GM12878 (cell line): ENCODE measurements around the gene LRRC10B. TPM values are rescaled to one million over a fixed set of nuclear protein-coding genes. Genes with fewer than 3 reads are reported as not detected.

Experiments
- ATAC-seq: fragments of 200-7000 bp; cut with Tn5 transposase; 3 replicates; pipeline ENCODE4 v1.9.1; 2020; ENCODE audit warnings: mild to moderate bottlenecking, moderate library complexity
- BruUV-seq: library from RNA; stranded (reverse); fragments of 400-500 nt; replicated peaks from 2 replicates; lab custom pipeline; 2021; lab: Mats Ljungman, UMichigan
- CTCF ChIA-PET: fragments of 300-600 bp; sonication (Branson Sonifier 250); formaldehyde crosslinking; extraction: SDS; loops from one replicate; lab custom pipeline; 2021; ENCODE audit warnings: inconsistent platforms; lab: Yijun Ruan, JAX
- POLR2A ChIA-PET: fragments of 350-600 bp; formaldehyde crosslinking; extraction: SDS; loops from one replicate; lab custom pipeline; 2021; ENCODE audit warnings: inconsistent platforms; lab: Charles Lee
- RAD21 ChIA-PET: fragments of 300-600 bp; sonication (Branson Sonifier 250); formaldehyde crosslinking; loops from one replicate; lab custom pipeline; 2023; ENCODE audit warnings: antibody characterized with exemption; ENCODE audit not compliant: unreplicated experiment; lab: Charles Lee
- SMC1A ChIA-PET: fragments of 300-600 bp; sonication (Branson Sonifier 250); formaldehyde crosslinking; loops from one replicate; lab custom pipeline; 2023; ENCODE audit not compliant: unreplicated experiment, uncharacterized antibody; lab: Charles Lee
- DNase-seq: peaks from one replicate; pipeline ENCODE4 v3.0.0-alpha.2; 2011; ENCODE audit warnings: low read depth, low spot score
- FAIRE-seq: peaks from 3 replicates; lab custom pipeline; 2011; peaks lifted over from hg19 to GRCh38; lab: Jason Lieb, UNC
- H2AFZ ChIP-seq: 2 replicates; pipeline ENCODE4 v1.6.0; 2011; ENCODE audit warnings: low read depth, low read length, control low read depth; ENCODE audit not compliant: control insufficient read depth
- H3K27ac ChIP-seq: 2 replicates; pipeline ENCODE4 v1.5.1; 2011; ENCODE audit warnings: control low read depth; ENCODE audit not compliant: control insufficient read depth, insufficient read depth
- H3K27me3 ChIP-seq, 2 experiments: replicated peaks in 1 of 2; 2 replicates each; pipeline versions ENCODE4 v1.6.0 to v1.6.1; 2011; ENCODE audit warnings: low read length in 1 of 2; ENCODE audit not compliant: control insufficient read depth in 2 of 2, insufficient read depth in 2 of 2
- H3K36me3 ChIP-seq, 2 experiments: 2 replicates each; pipeline ENCODE4 v1.5.1; 2011; ENCODE audit warnings: low read length in 1 of 2; ENCODE audit not compliant: control insufficient read depth in 2 of 2, insufficient read depth in 2 of 2
- H3K4me1 ChIP-seq: 2 replicates; pipeline ENCODE4 v1.6.1; 2011; ENCODE audit warnings: mild to moderate bottlenecking, low read length, moderate library complexity, mixed read lengths; ENCODE audit not compliant: control insufficient read depth, insufficient read depth
- H3K4me2 ChIP-seq: 2 replicates; pipeline ENCODE4 v1.6.0; 2011; ENCODE audit warnings: control low read depth; ENCODE audit not compliant: control insufficient read depth, insufficient read depth
- H3K4me3 ChIP-seq: fragments of 200-600 bp; sonication (generic); 2 replicates; pipeline ENCODE4 v1.5.1; 2016
- H3K79me2 ChIP-seq: 2 replicates; pipeline ENCODE4 v1.6.0; 2011; ENCODE audit warnings: low read length; ENCODE audit not compliant: control insufficient read depth, insufficient read depth
- H3K9ac ChIP-seq: 2 replicates; pipeline ENCODE4 v1.8.0; 2011; ENCODE audit warnings: low read length, control low read depth, mixed read lengths; ENCODE audit not compliant: control insufficient read depth, insufficient read depth
- H3K9me3 ChIP-seq: replicated peaks from 3 replicates; pipeline ENCODE4 v1.5.1; 2011; ENCODE audit warnings: mild to moderate bottlenecking, low read length; ENCODE audit not compliant: control insufficient read depth, insufficient read depth
- H4K20me1 ChIP-seq: 2 replicates; pipeline ENCODE4 v1.6.0; 2011; ENCODE audit not compliant: control insufficient read depth, insufficient read depth
- CUX1 ChIP-seq: IDR thresholded peaks from 2 replicates; pipeline ENCODE4 v1.6.1; 2012; ENCODE audit warnings: improper control_type of control experiment, low read depth, low read length; ENCODE audit not compliant: insufficient replicate concordance
- FOXK2 ChIP-seq: fragments of 450-650 bp; IDR thresholded peaks from 2 replicates; pipeline ENCODE4 v1.6.1; 2017; ENCODE audit warnings: mild to moderate bottlenecking, moderate library complexity
- FOXM1 ChIP-seq: IDR thresholded peaks from 2 replicates; pipeline ENCODE4 v1.6.1; 2012; ENCODE audit warnings: low read depth, mild to moderate bottlenecking, inconsistent platforms, low read length, moderate library complexity
- GABPA ChIP-seq: IDR thresholded peaks from 2 replicates; pipeline ENCODE4 v1.6.1; 2014; ENCODE audit warnings: antibody characterized with exemption, low read depth, mild to moderate bottlenecking, inconsistent platforms
- HSF1 ChIP-seq: fragments of 150-350 bp; IDR thresholded peaks from 2 replicates; pipeline ENCODE4 v1.6.1; 2014; ENCODE audit warnings: mild to moderate bottlenecking, low read depth, low read length
- KDM1A ChIP-seq: fragments of 200-600 bp; sonication (generic); IDR thresholded peaks from 2 replicates; pipeline ENCODE4 v1.6.1; 2016; ENCODE audit warnings: borderline replicate concordance
- MTA3 ChIP-seq: IDR thresholded peaks from 2 replicates; pipeline ENCODE4 v1.6.1; 2012; ENCODE audit warnings: low read length, inconsistent platforms, borderline replicate concordance
- SIN3A ChIP-seq: IDR thresholded peaks from 2 replicates; pipeline ENCODE4 v1.6.1; 2012; ENCODE audit warnings: low read depth, low read length, improper control_type of control experiment
- SRF ChIP-seq, 2 experiments: IDR thresholded peaks; 2 replicates each; pipeline ENCODE4 v1.6.1; 2011; ENCODE audit warnings: low read depth in 2 of 2, low read length in 2 of 2, mild to moderate bottlenecking in 1 of 2, moderate library complexity in 1 of 2
- STAT1 ChIP-seq: fragments of 450-650 bp; conservative IDR thresholded peaks from 2 replicates; pipeline ENCODE4 v1.6.1; 2014; ENCODE audit warnings: antibody characterized with exemption, mild to moderate bottlenecking
- TAF1 ChIP-seq: IDR thresholded peaks from 2 replicates; pipeline ENCODE4 v1.6.1; 2011; ENCODE audit warnings: mild to moderate bottlenecking, low read depth, low read length, borderline replicate concordance
- TARDBP ChIP-seq: IDR thresholded peaks from 2 replicates; pipeline ENCODE4 v1.6.1; 2016; ENCODE audit warnings: borderline replicate concordance
- WGBS: methylation state at CpG from one replicate; pipeline ENCODE4 v1.1.6; 2016; ENCODE audit warnings: low lambda C conversion rate; ENCODE audit not compliant: insufficient replicate concordance, insufficient coverage; ENCODE audit errors: missing lambda C conversion rate; 5-methylcytosine and 5-hydroxymethylcytosine counted together
- in situ Hi-C: fragments of 300-500 bp; cut with MboI; formaldehyde crosslinking; loops from 9 replicates; pipeline ENCODE4 v1.14.3; 2018; ENCODE audit warnings: mixed read lengths
- intact Hi-C: fragments of 100-400 bp; cut with micrococcal nuclease; formaldehyde crosslinking; loops from one replicate; pipeline ENCODE4 v1.14.2; 2022; ENCODE audit not compliant: unreplicated experiment
- polyA plus RNA-seq, 11 experiments: library from polyadenylated mRNA; depleted of rRNA in 4 of 11; unstranded in 6 of 11; stranded (reverse) in 5 of 11; fragments of >200 nt; fragmentation: Nextera tagmentation in 4 of 11; fragmentation: Illumina TruSeq in 1 of 11; extraction: Ambion mirVana in 4 of 11; extraction: Trizol in 1 of 11; gene quantifications; 1 replicate in 1 of 11; 2 replicates in 10 of 11; pipeline versions ENCODE4 v1.2.1 to v1.2.3, GENCODE V29; 2011 to 2016; ENCODE audit warnings: inconsistent platforms in 2 of 11, missing spikeins in 2 of 11, low read depth in 1 of 11
- total RNA-seq, 4 experiments: library from RNA; depleted of rRNA in 3 of 4; stranded (reverse); fragments of >200 nt in 3 of 4; fragmentation: Illumina TruSeq in 1 of 4; extraction: Trizol in 1 of 4; gene quantifications; 2 replicates each; pipeline versions ENCODE4 v1.2.1 to v1.2.3, GENCODE V29; 2013 to 2021

The LRRC10B gene
- total and polyA plus RNA-seq, 10 of the 15 experiments (the other 5 are each of a cell fraction or from before 2014, with no cell fraction given), result not detected

GRCh38 chr11:61480994-61481335, 27.6 kb upstream of the LRRC10B start:
- ChIA-PET CTCF (interaction anchor here (0.7 to 2.5 kb wide), 3 partner anchors 13 to 34 kb away, joined by 4 to 7 read pairs (median 5); no protein-coding TSS in a partner anchor), RAD21 (no interaction called here), POLR2A (no interaction called here), SMC1A (interaction anchor here (1.5 kb wide), 1 partner anchor 158 kb away, joined by 3 read pairs; no protein-coding TSS in a partner anchor)
- TF ChIP-seq MTA3 (no peak), CUX1 (no peak), TARDBP (no peak), SIN3A (no peak), STAT1 (no peak), TAF1 (no peak), SRF (IDR thresholded peaks at IDR 0.05; ENCODE audit: low read depth in 2 of 2, low read length in 2 of 2) (no peak), FOXM1 (no peak), KDM1A (no peak), FOXK2 (no peak), GABPA (no peak), HSF1 (no peak)
- BruUV-seq, result no TSS peak
- Histone ChIP-seq H3K36me3 (no peaks in the 10 kb centered on the region), H3K27ac (no peak overlapping the region), H3K79me2 (no peaks in the 10 kb centered on the region), H3K4me3 (no peak overlapping the region), H4K20me1 (peaks cover 3% of the 10 kb centered on the region; the same call in 1 of the 2 replicates), H3K9ac (no peak overlapping the region), H3K9me3 (no peaks in the 10 kb centered on the region), H3K4me1 (no peaks in the 10 kb centered on the region), H3K4me2 (no peak overlapping the region), H2AFZ (no peak overlapping the region), H3K27me3 (no peaks in the 10 kb centered on the region)
- FAIRE-seq (no peak), ATAC-seq (peak; percentile 32; the same call in 1 of the 3 replicates), DNase-seq (no peak)
- 16% methylated on average over 7 of the region's 7 CpGs for WGBS
- in situ Hi-C loops (no loop called here), intact Hi-C loops (no loop called here)
